Calu3 (cell line): Measurements from ENCODE around the gene SP140L. TPM values are rescaled to one million over a fixed set of nuclear protein-coding genes. Genes with fewer than 3 reads are reported as not detected.
A peak's percentile ranks its signal among the peaks of the same experiment; 100 is the strongest.

Source experiments
- BruUV-seq: library from RNA; stranded (reverse); fragments of 400-500 nt; replicated peaks from 2 replicates; lab custom pipeline; 2021; lab: Mats Ljungman, UMichigan
- CTCF ChIA-PET: fragments of 300-600 bp; sonication (Branson Sonifier 250); formaldehyde crosslinking; loops from one replicate; lab custom pipeline; 2022; ENCODE audit warnings: antibody characterized with exemption; lab: Charles Lee
- DNase-seq: peaks from one replicate; pipeline ENCODE4 v3.0.0; 2022
- H3K27ac Mint-ChIP-seq: one replicate; pipeline ENCODE4 v1.8.0; 2022; ENCODE audit warnings: mixed read lengths; ENCODE audit not compliant: unreplicated experiment
- H3K27me3 Mint-ChIP-seq: one replicate; pipeline ENCODE4 v1.8.0; 2022; ENCODE audit warnings: mixed read lengths; ENCODE audit not compliant: unreplicated experiment
- H3K36me3 Mint-ChIP-seq: one replicate; pipeline ENCODE4 v1.8.0; 2022; ENCODE audit warnings: mild to moderate bottlenecking, moderate library complexity, mixed read lengths; ENCODE audit not compliant: insufficient read depth, unreplicated experiment
- H3K4me1 Mint-ChIP-seq: one replicate; pipeline ENCODE4 v1.8.0; 2022; ENCODE audit warnings: mild to moderate bottlenecking, low read depth, mixed read lengths; ENCODE audit not compliant: unreplicated experiment
- H3K4me3 Mint-ChIP-seq: one replicate; pipeline ENCODE4 v1.8.0; 2022; ENCODE audit warnings: mild to moderate bottlenecking, low read depth, moderate library complexity, mixed read lengths; ENCODE audit not compliant: unreplicated experiment
- H3K9me3 Mint-ChIP-seq: one replicate; pipeline ENCODE4 v1.8.0; 2022; ENCODE audit warnings: low read depth, mixed read lengths; ENCODE audit not compliant: unreplicated experiment
- CTCF ChIP-seq: fragments of 200-600 bp; IDR thresholded peaks from one replicate; pipeline ENCODE4 v1.8.0; 2022; ENCODE audit warnings: antibody characterized with exemption; ENCODE audit not compliant: unreplicated experiment
- intact Hi-C: fragments of 100-400 bp; cut with micrococcal nuclease; formaldehyde crosslinking; loops from one replicate; pipeline ENCODE4 v1.10.0; 2022; ENCODE audit not compliant: unreplicated experiment
- total RNA-seq: library from RNA; stranded (reverse); gene quantifications from 2 replicates; pipeline ENCODE4 v1.2.3, GENCODE V29; 2022

Gene SP140L
- total RNA-seq, 1 experiment from 2014 or later = 35.4 TPM

DNA sequence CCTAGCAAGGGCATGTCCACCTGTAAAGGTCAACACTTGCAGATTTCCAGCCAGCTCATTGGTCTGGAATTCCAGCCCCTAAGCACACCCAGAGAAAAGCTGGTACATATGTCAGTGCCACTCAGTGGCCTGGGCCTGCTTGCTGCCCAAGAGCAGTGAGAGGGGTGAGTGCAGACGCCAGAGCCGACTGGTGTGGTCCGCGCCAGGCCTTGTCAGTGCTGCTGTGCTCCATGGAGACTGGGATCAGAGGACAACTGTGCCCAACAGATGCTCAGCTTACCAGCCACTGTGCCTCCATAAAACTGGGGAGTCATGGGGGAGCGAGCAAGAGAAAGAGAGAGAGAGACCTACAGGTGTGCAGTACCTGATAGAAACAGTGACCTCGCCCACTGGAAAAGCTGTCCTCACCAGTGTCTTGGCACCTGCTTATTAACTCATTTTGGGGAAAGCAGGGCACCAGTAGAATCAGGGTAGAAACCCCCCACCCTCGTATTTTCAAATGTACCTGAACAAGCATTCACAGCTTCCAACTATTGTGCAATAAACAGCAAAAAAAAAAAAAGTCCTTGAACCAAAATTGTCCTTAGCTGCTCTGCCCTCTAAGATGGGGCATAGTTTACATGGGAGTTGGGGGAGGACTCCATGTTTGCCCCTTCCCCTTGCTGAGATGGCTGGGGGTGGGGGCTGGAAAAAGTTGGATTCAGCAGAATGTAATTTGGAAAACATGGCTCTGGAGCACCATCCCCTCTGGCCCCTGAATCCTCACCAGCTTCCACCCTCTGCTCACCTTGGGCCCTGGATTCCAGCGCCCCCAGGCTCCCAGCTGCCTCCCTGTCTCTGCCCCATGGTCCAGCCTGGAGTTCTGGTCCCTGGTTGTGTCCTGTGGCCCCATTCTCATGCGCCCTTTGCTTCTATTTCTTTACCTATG is 1.4 kb upstream of the SP140L start:
- BruUV-seq = no TSS peak
- CTCF ChIA-PET = no interaction called here
- intact Hi-C loops = loop anchor here (2.0 to 10.0 kb wide), 3 partner anchors 92 to 289 kb away; partner anchors contain the start of gene SP100
- no peaks in the 10 kb centered on the region for H3K27me3 Mint-ChIP-seq
- peaks cover 47% of the 10 kb centered on the region for H3K4me1 Mint-ChIP-seq
- no peak for DNase-seq
- H3K4me3 Mint-ChIP-seq = peak overlapping the region; percentile 89
- peaks cover 7% of the 10 kb centered on the region for H3K9me3 Mint-ChIP-seq
- TF ChIP-seq CTCF = no peak
- peak overlapping the region; percentile 99 for H3K27ac Mint-ChIP-seq
- peaks cover 38% of the 10 kb centered on the region for H3K36me3 Mint-ChIP-seq

DNA sequence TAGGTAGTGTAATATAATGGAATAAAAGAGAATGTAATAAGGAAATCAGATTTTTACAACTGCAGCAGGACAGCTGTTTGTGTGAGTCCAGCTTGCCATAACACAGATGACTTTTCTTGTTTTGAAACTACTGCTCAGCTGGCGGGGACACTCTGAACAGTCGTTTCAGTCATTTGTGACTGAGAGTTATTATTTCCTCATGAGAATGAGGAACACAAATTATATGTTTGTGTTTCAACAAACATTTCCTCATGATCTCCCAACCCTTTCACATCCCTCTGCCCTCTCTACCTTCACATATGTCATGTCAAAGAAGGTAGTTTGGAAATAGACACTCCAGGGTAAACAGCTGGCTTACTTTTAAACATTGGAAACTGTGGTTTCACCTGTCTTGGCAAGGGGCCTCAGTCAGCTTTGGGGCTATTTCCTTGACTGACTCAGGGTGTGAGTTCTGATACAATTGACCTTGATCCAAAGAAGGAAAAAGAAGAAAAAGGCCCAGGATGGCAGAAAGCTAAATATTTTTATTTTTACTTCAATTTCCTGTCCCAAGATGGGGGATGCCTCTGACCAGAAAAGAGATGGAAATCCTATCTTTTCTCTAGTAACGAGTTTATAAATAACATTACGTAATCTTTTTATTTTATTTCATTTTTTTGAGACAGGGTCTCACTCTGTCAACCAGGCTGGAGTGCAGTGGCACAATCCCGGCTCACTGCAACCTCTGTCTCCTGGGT is 593 bp downstream of the SP140L start:
- peak overlapping the region; percentile 99 for H3K27ac Mint-ChIP-seq
- peaks cover under 1% of the 10 kb centered on the region for H3K9me3 Mint-ChIP-seq
- BruUV-seq = TSS peak; percentile 57
- peaks cover 34% of the 10 kb centered on the region for H3K36me3 Mint-ChIP-seq
- H3K27me3 Mint-ChIP-seq = no peaks in the 10 kb centered on the region
- no peak for TF ChIP-seq CTCF
- intact Hi-C loops = loop anchor here (2.0 to 10.0 kb wide), 3 partner anchors 90 to 287 kb away; partner anchors contain the start of gene SP100
- peak; percentile 28 for DNase-seq
- H3K4me1 Mint-ChIP-seq = peaks cover 51% of the 10 kb centered on the region
- CTCF ChIA-PET = interaction anchor here (0.9 to 1.0 kb wide), 2 partner anchors 98 to 261 kb away, joined by 3 read pairs; no protein-coding TSS in a partner anchor
- H3K4me3 Mint-ChIP-seq = peak overlapping the region; percentile 89

DNA sequence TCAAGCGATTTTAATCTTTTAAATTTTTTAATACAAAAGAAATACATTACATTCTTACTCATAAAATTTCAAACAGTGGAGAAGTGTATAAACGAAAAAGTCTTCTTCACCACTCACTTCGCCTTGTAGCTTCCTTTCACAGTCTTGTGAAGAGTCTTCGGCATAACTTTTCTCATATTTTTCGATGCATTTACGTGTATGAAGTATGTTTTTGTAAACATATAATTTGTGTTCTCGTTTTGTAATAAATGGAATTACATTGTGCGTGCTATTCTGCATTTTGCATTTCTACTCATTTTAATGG is 1.1 kb downstream of the SP140L start:
- Mint-ChIP-seq H3K27ac (peak overlapping the region; percentile 66), H3K36me3 (peaks cover 28% of the 10 kb centered on the region), H3K9me3 (no peaks in the 10 kb centered on the region), H3K27me3 (no peaks in the 10 kb centered on the region), H3K4me1 (peaks cover 51% of the 10 kb centered on the region), H3K4me3 (peak overlapping the region; percentile 89)
- BruUV-seq = no TSS peak
- CTCF ChIA-PET = no interaction called here
- intact Hi-C loops = loop anchor here (5.0 to 10.0 kb wide), 2 partner anchors 89 to 287 kb away; partner anchors contain the start of gene SP100
- TF ChIP-seq CTCF = no peak
- DNase-seq = no peak

DNA sequence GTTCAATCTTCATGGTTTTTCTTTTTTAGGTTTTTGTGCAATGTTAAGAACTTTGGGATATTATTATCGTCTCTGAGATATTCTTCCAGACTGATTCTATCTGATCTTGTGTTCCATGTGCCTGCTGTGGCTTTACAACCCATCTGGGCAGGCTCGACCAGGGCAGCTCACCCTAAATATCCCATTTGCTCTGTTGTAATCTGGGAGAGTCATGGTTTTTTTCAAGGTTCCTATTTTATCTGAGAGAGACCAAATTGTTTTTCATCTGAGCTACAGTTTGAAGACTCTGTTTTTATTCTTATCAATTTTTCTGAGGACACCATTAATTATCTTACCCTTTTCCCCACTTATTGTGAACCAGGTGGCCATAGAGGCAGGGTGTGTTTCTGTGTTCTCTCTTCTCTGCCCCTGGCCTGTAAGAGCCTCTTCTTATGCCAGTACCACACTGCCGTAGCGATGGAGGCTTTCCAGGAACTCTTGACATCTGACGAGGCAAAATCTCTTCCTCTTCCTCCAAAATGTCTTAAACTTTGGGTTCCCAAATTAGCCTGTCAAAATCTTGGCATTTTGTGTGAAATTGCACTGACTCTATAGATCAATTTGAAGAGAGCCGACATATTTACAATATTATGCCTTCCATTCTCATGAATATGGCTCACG is 3.1 kb downstream of the SP140L start:
- TF ChIP-seq CTCF = no peak
- peaks cover 49% of the 10 kb centered on the region for H3K4me1 Mint-ChIP-seq
- H3K27ac Mint-ChIP-seq = no peak overlapping the region
- intact Hi-C loops = loop anchor here (5.0 to 10.0 kb wide), 2 partner anchors 87 to 285 kb away; partner anchors contain the start of gene SP100
- no peak overlapping the region for H3K4me3 Mint-ChIP-seq
- H3K27me3 Mint-ChIP-seq = no peaks in the 10 kb centered on the region
- no TSS peak for BruUV-seq
- peaks cover 26% of the 10 kb centered on the region for H3K36me3 Mint-ChIP-seq
- no peaks in the 10 kb centered on the region for H3K9me3 Mint-ChIP-seq
- no peak for DNase-seq
- CTCF ChIA-PET = no interaction called here
